ENCODE measurements around the gene HMGXB3. TPM values are rescaled to one million over a fixed set of nuclear protein-coding genes. Genes with fewer than 3 reads are reported as not detected.

Gene HMGXB3
- total RNA-seq, 1 experiment from 2014 or later = 56.2 TPM

DNA sequence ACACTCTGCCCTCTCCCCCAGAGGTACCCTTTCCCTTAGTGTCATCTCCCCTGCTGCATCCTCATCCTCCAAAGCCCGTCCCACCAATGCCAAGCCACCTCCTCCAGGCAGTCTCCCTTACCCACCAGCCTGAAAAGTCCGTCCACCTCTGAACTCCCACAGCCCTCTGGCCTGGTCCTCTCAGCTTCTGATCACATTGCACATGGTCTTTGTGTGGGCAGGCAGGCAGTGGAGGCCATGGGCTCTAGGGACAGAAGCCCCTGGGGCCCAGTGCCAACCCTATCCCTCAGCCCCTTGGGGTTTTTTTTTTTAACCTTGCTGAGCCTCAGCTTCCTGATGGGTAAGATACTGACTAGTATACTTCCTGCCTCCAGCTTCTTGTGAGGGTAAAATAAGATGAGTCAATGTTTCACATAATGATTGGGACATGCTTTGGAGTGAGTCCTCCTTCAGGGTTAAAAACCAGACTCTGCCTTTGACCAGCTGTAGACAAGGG lies 66.4 kb downstream of the HMGXB3 start:
- intact Hi-C loops (cut with micrococcal nuclease; ENCODE audit: unreplicated experiment) = no loop called here
- ChIA-PET POLR2A (no interaction called here), CTCF (no interaction called here)
- DNase-seq (ENCODE audit: low read depth, low spot score) = no peak
- no TSS peak for BruUV-seq (replicated peaks)
- H3K27me3 ChIP-seq (ENCODE audit: control insufficient read depth, insufficient read depth, low read length) = no peaks in the 10 kb centered on the region
- in situ Hi-C loops (cut with HindIII; ENCODE audit: low pct_unique_long_range_greater_than_20kb, low sequenced_read_pairs) = no loop called here
- no peaks in the 10 kb centered on the region for H3K36me3 ChIP-seq (ENCODE audit: control insufficient read depth, insufficient read depth, low read length)
- no peak overlapping the region for H3K27ac ChIP-seq (ENCODE audit: low read length)
- TF ChIP-seq TCF7L2 (IDR thresholded peaks at IDR 0.05; ENCODE audit: low read depth, low read length) (no peak), REST (IDR thresholded peaks at IDR 0.05; ENCODE audit: insufficient read depth in 1 of 2, low read depth in 2 of 2, low read length in 1 of 2) (no peak), CTCF (IDR thresholded peaks at IDR 0.05) (no peak), SIN3A (IDR thresholded peaks at IDR 0.05; ENCODE audit: borderline replicate concordance, insufficient read depth, low read depth, low read length) (no peak), POLR2AphosphoS5 (IDR thresholded peaks at IDR 0.05; ENCODE audit: low read depth, low read length) (no peak)
- H3K9me3 ChIP-seq (ENCODE audit: control insufficient read depth, insufficient read depth, low read depth, low read length) = no peaks in the 10 kb centered on the region
- no peak for ATAC-seq
- H3K4me3 ChIP-seq (ENCODE audit: low read depth in 2 of 2, low read length in 2 of 2) = no peak overlapping the region
- H3K4me1 ChIP-seq (ENCODE audit: control insufficient read depth, insufficient read depth, low read length) = no peaks in the 10 kb centered on the region

GRCh38 chr5:150067405-150067960 lies 66.9 kb downstream of the HMGXB3 start:
- no peak for ATAC-seq
- no peaks in the 10 kb centered on the region for H3K36me3 ChIP-seq (ENCODE audit: control insufficient read depth, insufficient read depth, low read length)
- no peak overlapping the region for H3K4me3 ChIP-seq (ENCODE audit: low read depth in 2 of 2, low read length in 2 of 2)
- TF ChIP-seq CTCF (IDR thresholded peaks at IDR 0.05) (no peak), POLR2AphosphoS5 (IDR thresholded peaks at IDR 0.05; ENCODE audit: low read depth, low read length) (no peak), REST (IDR thresholded peaks at IDR 0.05; ENCODE audit: insufficient read depth in 1 of 2, low read depth in 2 of 2, low read length in 1 of 2) (no peak), SIN3A (IDR thresholded peaks at IDR 0.05; ENCODE audit: borderline replicate concordance, insufficient read depth, low read depth, low read length) (no peak), TCF7L2 (IDR thresholded peaks at IDR 0.05; ENCODE audit: low read depth, low read length) (no peak)
- no peaks in the 10 kb centered on the region for H3K9me3 ChIP-seq (ENCODE audit: control insufficient read depth, insufficient read depth, low read depth, low read length)
- POLR2A ChIA-PET = no interaction called here
- CTCF ChIA-PET = no interaction called here
- in situ Hi-C loops (cut with HindIII; ENCODE audit: low pct_unique_long_range_greater_than_20kb, low sequenced_read_pairs) (no loop called here), intact Hi-C loops (cut with micrococcal nuclease; ENCODE audit: unreplicated experiment) (no loop called here)
- DNase-seq (ENCODE audit: low read depth, low spot score) = no peak
- H3K27me3 ChIP-seq (ENCODE audit: control insufficient read depth, insufficient read depth, low read length) = no peaks in the 10 kb centered on the region
- BruUV-seq (replicated peaks) = no TSS peak
- no peaks in the 10 kb centered on the region for H3K4me1 ChIP-seq (ENCODE audit: control insufficient read depth, insufficient read depth, low read length)
- no peak overlapping the region for H3K27ac ChIP-seq (ENCODE audit: low read length)
